Cardiac fibroblast (primary cell): Measurements from ENCODE around the gene ERC2.

ENCODE experiments used
- DNase-seq, 2 donors: peaks; one replicate each; pipeline versions ENCODE4 v3.0.0 to v3.0.0-alpha.2; 2010; ENCODE audit warnings: low read depth in 2 of 2
- H3K4me3 ChIP-seq, 2 donors: replicated peaks in 1 of 2; 1 replicate in 1 of 2; 2 replicates in 1 of 2; pipeline ENCODE4 v1.5.1; 2011; ENCODE audit warnings: low read depth in 2 of 2, low read length in 2 of 2, mild to moderate bottlenecking in 2 of 2, moderate library complexity in 1 of 2
- TF ChIP-seq, protein P1 (sequence below): IDR thresholded peaks from one replicate; pipeline ENCODE4 v1.5.1; 2011; ENCODE audit warnings: low read depth, mild to moderate bottlenecking, low read length, inconsistent platforms

The ERC2 gene

DNA sequence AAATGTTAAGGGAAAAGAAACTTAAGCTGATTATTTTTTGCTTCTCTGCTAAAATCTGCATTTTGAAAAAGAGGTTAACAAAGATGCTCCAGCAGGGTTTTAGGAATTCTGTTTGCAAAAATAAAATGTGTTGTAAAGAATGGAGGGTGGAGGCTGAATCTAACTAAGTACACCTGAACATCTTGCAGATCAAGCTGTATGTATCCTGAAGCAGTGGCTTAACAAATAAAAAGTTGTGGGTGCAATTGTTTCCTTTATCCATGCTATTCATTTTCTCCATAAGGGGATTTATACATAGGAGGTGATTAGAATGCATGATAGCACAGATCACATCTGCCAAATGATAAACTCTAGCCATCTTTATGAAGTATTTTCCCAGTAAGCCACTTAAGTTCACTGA is 466.3 kb downstream of the ERC2 start:
- no peak overlapping the region for H3K4me3 ChIP-seq
- no peak for DNase-seq
- TF ChIP-seq, protein P1, sequence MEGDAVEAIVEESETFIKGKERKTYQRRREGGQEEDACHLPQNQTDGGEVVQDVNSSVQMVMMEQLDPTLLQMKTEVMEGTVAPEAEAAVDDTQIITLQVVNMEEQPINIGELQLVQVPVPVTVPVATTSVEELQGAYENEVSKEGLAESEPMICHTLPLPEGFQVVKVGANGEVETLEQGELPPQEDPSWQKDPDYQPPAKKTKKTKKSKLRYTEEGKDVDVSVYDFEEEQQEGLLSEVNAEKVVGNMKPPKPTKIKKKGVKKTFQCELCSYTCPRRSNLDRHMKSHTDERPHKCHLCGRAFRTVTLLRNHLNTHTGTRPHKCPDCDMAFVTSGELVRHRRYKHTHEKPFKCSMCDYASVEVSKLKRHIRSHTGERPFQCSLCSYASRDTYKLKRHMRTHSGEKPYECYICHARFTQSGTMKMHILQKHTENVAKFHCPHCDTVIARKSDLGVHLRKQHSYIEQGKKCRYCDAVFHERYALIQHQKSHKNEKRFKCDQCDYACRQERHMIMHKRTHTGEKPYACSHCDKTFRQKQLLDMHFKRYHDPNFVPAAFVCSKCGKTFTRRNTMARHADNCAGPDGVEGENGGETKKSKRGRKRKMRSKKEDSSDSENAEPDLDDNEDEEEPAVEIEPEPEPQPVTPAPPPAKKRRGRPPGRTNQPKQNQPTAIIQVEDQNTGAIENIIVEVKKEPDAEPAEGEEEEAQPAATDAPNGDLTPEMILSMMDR, result no peak

DNA sequence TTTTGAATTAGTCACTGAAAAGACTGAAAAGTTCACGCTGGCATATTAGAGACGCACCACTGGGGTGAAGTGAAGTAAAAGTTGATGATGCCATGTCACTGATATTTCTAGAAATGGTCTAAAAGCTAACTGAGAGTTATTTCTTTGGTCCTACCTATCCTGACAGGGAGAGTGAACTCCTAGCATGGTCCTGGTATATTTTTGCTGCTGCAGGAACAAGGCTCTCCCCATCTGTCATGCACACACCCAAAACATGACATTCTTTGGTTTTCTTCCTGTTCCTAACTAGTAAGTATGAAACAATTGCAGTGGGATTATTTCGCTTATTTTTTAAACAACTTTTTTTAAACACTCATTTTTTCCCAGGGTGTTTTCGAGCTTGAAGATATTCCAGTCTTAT is 466.7 kb downstream of the ERC2 start:
- TF ChIP-seq, protein P1, result no peak
- DNase-seq, result no peak
- H3K4me3 ChIP-seq, result no peak overlapping the region

DNA sequence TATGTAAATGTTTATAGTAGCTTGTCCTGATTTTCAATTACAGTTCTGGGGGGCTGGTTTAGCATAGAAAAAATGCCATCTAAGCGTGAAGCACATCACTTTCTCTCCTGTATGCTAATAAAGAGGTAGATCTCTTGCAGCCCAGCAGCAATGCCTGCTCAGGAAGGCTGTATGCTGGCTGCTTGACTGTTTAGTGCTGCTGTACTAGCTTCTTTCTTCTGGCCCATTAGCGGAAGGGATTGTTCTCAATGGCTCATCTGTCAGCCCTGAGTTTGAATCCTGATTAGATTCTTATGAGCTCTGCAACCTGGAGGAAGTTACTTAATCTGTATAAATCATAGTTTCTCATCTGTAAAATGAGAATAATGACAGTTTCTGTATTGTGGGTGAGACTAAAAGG is 478.9 kb downstream of the ERC2 start:
- DNase-seq, result no peak
- TF ChIP-seq, protein P1, result no peak
- no peak overlapping the region for H3K4me3 ChIP-seq

GRCh38 chr3:55988905-55989304 is 479.4 kb downstream of the ERC2 start:
- H3K4me3 ChIP-seq, result no peak overlapping the region
- TF ChIP-seq, protein P1, result no peak
- no peak for DNase-seq

GRCh38 chr3:55984626-55985025 is 483.6 kb downstream of the ERC2 start:
- H3K4me3 ChIP-seq, result no peak overlapping the region
- TF ChIP-seq, protein P1, result no peak
- DNase-seq, result no peak

- TF ChIP-seq, protein P1, result no peak
- no peak overlapping the region for H3K4me3 ChIP-seq
- no peak for DNase-seq
These were observed 489.3 kb downstream of the ERC2 start for GRCh38 chr3:55978953-55979352.

- TF ChIP-seq, protein P1, result no peak
- DNase-seq, result no peak
- no peak overlapping the region for H3K4me3 ChIP-seq
These were observed 493.7 kb downstream of the ERC2 start for GRCh38 chr3:55974421-55975165.
